HG03280 (cell line): ENCODE results near the gene HYAL4.
"Not testable (repeated sequence)": the region's sequence is repeated elsewhere in the genome, so short reads cannot be mapped to it uniquely, and the experiment has no call there.

Source experiments
- ATAC-seq: cut with Tn5 transposase; IDR thresholded peaks from one replicate; pipeline ENCODE4 v1.9.1; 2021; ENCODE audit warnings: mild to moderate bottlenecking, moderate library complexity; ENCODE audit not compliant: unreplicated experiment

HYAL4 gene

GRCh38 chr7:123844712-123845219 is at the start of gene HYAL4:
TSS of gene HYAL4 (plus strand) at chr7:123845169. CDS start at chr7:123868274, 23,105 bp downstream.
- ATAC-seq, result no peak

GRCh38 chr7:123795917-123796316 is 49.1 kb upstream of the HYAL4 start:
- ATAC-seq, result no peak

GRCh38 chr7:123796568-123796967 is 48.4 kb upstream of the HYAL4 start:
- no peak for ATAC-seq

GRCh38 chr7:123797673-123798531 is 47.1 kb upstream of the HYAL4 start:
- ATAC-seq, result no peak

GRCh38 chr7:123798532-123799188 is 46.3 kb upstream of the HYAL4 start:
- ATAC-seq, result no peak

- ATAC-seq, result no peak
Observed at GRCh38 chr7:123802249-123802648, 42.7 kb upstream of the HYAL4 start.

GRCh38 chr7:123805287-123805686 is 39.7 kb upstream of the HYAL4 start:
- no peak for ATAC-seq

GRCh38 chr7:123809471-123809870 is 35.5 kb upstream of the HYAL4 start:
- ATAC-seq, result no peak

- no peak for ATAC-seq
Observed at GRCh38 chr7:123811056-123811455, 33.9 kb upstream of the HYAL4 start.

- no peak for ATAC-seq
Observed at GRCh38 chr7:123816916-123817315, 28.1 kb upstream of the HYAL4 start.

GRCh38 chr7:123819001-123819400 is 26.0 kb upstream of the HYAL4 start:
- no peak for ATAC-seq

GRCh38 chr7:123819795-123820194 is 25.2 kb upstream of the HYAL4 start:
- not testable (repeated sequence) for ATAC-seq

- no peak for ATAC-seq
Observed at GRCh38 chr7:123820864-123821263, 24.1 kb upstream of the HYAL4 start.

GRCh38 chr7:123821320-123821719 is 23.6 kb upstream of the HYAL4 start:
- ATAC-seq, result no peak

GRCh38 chr7:123823898-123824753 is 20.8 kb upstream of the HYAL4 start:
- peak; percentile 97 for ATAC-seq

- ATAC-seq, result no peak
Observed at GRCh38 chr7:123824754-123825067, 20.3 kb upstream of the HYAL4 start.

GRCh38 chr7:123828805-123829204 is 16.2 kb upstream of the HYAL4 start:
- ATAC-seq, result no peak

- no peak for ATAC-seq
Observed at GRCh38 chr7:123836656-123837055, 8.3 kb upstream of the HYAL4 start.

- not testable (repeated sequence) for ATAC-seq
Observed at GRCh38 chr7:123839106-123839505, 5.9 kb upstream of the HYAL4 start.

- not testable (repeated sequence) for ATAC-seq
Observed at GRCh38 chr7:123844142-123844541, 827 bp upstream of the HYAL4 start.

- no peak for ATAC-seq
Observed at GRCh38 chr7:123845823-123846216, 851 bp downstream of the HYAL4 start.
